Stimulated activated naive CD8-positive, alpha-beta T cell treated with anti-CD3 and anti-CD28 coated beads, Interleukin-15, Interleukin-2, amounts not matched to agents 100 ng/mL and 50 ng/mL, for 24 hours (primary cell): ENCODE data around the gene OR4D6.
"Not testable (repeated sequence)": the region's sequence is repeated elsewhere in the genome, so short reads cannot be mapped to it uniquely, and the experiment has no call there.

Experiments used
- H3K27ac Mint-ChIP-seq: one replicate; pipeline ENCODE4 v1.8.0; 2021; ENCODE audit warnings: mild to moderate bottlenecking, mixed read lengths
- H3K27me3 Mint-ChIP-seq: one replicate; pipeline ENCODE4 v1.8.0; 2021; ENCODE audit warnings: mixed read lengths
- H3K36me3 Mint-ChIP-seq: one replicate; pipeline ENCODE4 v1.8.0; 2021; ENCODE audit warnings: low read depth, mixed read lengths
- H3K4me1 Mint-ChIP-seq: one replicate; pipeline ENCODE4 v1.8.0; 2021; ENCODE audit warnings: low read depth, mixed read lengths
- H3K4me3 Mint-ChIP-seq: one replicate; pipeline ENCODE4 v1.8.0; 2021; ENCODE audit warnings: mild to moderate bottlenecking, mixed read lengths
- H3K9me3 Mint-ChIP-seq: one replicate; pipeline ENCODE4 v1.8.0; 2021; ENCODE audit warnings: mixed read lengths

Gene OR4D6

DNA sequence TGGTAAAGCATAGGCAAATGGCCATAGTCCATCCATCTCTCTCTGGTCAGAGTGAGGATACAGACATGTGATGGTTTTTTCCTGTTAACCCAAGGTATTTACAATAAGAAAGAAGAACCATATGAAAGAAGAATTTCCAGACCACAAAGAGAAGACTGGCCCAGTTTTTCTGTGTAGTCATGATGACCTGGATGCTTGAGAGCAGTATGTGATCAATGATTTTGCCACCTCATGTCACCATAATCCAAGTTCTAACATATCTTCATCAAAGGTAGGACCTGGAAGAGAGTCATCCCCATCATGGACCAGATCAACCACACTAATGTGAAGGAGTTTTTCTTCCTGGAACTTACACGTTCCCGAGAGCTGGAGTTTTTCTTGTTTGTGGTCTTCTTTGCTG is at the start of gene OR4D6:
OR4D6 (plus strand) TSS at position 301 of the 400 bp plus-strand sequence; CDS start at position 301, 0 bp downstream.
- H3K27ac Mint-ChIP-seq: no peak within 1 kb of the TSS
- no peaks in the 10 kb centered on the region for H3K9me3 Mint-ChIP-seq
- H3K27me3 Mint-ChIP-seq: peaks cover 5% of the 10 kb centered on the region
- H3K36me3 Mint-ChIP-seq: no peaks in the 10 kb centered on the region
- H3K4me1 Mint-ChIP-seq: no peaks in the 10 kb centered on the region
- no peak within 1 kb of the TSS for H3K4me3 Mint-ChIP-seq

- Mint-ChIP-seq H3K36me3 (no peaks in the 10 kb centered on the region), H3K9me3 (peaks cover 13% of the 10 kb centered on the region), H3K27me3 (peaks cover 12% of the 10 kb centered on the region), H3K4me3 (no peak overlapping the region), H3K27ac (no peak overlapping the region), H3K4me1 (peaks cover 22% of the 10 kb centered on the region)
These were observed 43.1 kb upstream of the OR4D6 start for GRCh38 chr11:59413646-59414045.

DNA sequence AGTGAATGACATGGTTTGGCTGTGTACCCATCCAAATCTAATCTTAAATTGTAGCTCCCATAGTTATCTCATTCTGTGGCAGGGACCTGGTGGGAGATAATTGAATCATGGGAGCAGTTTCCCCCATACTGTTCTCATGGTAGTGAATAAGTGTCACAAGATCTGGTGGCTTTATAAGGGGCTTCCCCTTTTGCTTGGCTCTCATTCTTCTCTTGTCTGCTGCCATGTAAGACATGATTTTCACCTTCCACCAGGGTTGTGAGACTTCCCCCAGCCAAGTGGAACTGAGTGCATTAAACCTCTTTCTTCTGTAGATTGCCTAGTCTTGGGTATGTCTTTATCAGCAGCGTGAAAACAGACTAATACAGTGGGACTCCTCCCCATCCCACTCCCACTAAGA is 41.6 kb upstream of the OR4D6 start:
- Mint-ChIP-seq H3K9me3 (peaks cover 5% of the 10 kb centered on the region), H3K36me3 (no peaks in the 10 kb centered on the region), H3K27me3 (peaks cover 12% of the 10 kb centered on the region), H3K27ac (no peak overlapping the region), H3K4me1 (peaks cover 22% of the 10 kb centered on the region), H3K4me3 (no peak overlapping the region)

DNA sequence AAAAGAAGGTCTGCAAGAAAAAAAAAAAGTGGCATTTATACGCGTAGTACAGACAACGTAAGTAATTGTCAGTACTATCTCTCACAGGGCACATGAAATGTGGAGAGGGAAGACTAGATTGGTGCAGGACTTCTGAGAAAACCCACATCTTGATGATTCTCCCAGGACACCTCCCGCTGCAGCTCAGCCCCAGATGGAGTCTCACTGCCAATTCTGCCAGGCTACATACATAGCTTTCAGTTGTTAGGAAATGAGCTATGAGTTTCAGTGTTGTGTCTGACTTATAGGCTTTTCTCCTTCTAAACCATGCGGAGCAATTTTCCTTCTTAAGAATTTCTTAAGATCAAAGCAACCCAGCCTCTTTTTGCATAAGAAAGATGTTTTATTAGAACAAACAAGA is 40.1 kb upstream of the OR4D6 start:
- H3K27ac Mint-ChIP-seq: no peak overlapping the region
- peaks cover 12% of the 10 kb centered on the region for H3K27me3 Mint-ChIP-seq
- peaks cover 22% of the 10 kb centered on the region for H3K4me1 Mint-ChIP-seq
- H3K4me3 Mint-ChIP-seq: no peak overlapping the region
- no peaks in the 10 kb centered on the region for H3K36me3 Mint-ChIP-seq
- H3K9me3 Mint-ChIP-seq: no peaks in the 10 kb centered on the region

- Mint-ChIP-seq H3K4me3 (no peak overlapping the region), H3K4me1 (peaks cover 22% of the 10 kb centered on the region), H3K27me3 (peaks cover 12% of the 10 kb centered on the region)
These were observed 39.7 kb upstream of the OR4D6 start for GRCh38 chr11:59417023-59417422.

DNA sequence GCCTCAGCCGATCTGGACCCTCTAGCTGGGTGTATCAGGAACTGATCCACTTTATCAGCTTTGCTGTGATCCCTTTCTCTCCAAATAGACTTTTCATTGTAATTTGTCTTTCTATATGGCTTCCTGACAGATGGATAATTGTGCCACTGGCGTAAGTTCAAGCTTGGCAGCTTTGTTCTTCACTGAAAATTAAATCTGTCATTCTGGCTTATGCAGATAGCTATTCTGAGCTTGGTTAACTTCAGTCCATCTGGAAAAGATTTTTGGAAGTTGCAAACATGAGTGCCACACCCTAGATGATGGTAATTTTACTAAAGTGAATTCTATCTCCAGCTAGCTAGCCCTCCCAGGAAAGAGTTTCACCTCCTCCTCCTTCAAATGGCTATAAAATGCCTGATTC is 38.6 kb upstream of the OR4D6 start:
- H3K27me3 Mint-ChIP-seq: peaks cover 12% of the 10 kb centered on the region
- H3K27ac Mint-ChIP-seq: no peak overlapping the region
- no peaks in the 10 kb centered on the region for H3K9me3 Mint-ChIP-seq
- peaks cover 22% of the 10 kb centered on the region for H3K4me1 Mint-ChIP-seq
- H3K4me3 Mint-ChIP-seq: no peak overlapping the region
- H3K36me3 Mint-ChIP-seq: no peaks in the 10 kb centered on the region

More at GRCh38 chr11:59417023-59417422, 39.7 kb upstream of the OR4D6 start:
- Mint-ChIP-seq H3K27ac (peak overlapping the region; percentile 5), H3K36me3 (no peaks in the 10 kb centered on the region), H3K9me3 (no peaks in the 10 kb centered on the region)

DNA sequence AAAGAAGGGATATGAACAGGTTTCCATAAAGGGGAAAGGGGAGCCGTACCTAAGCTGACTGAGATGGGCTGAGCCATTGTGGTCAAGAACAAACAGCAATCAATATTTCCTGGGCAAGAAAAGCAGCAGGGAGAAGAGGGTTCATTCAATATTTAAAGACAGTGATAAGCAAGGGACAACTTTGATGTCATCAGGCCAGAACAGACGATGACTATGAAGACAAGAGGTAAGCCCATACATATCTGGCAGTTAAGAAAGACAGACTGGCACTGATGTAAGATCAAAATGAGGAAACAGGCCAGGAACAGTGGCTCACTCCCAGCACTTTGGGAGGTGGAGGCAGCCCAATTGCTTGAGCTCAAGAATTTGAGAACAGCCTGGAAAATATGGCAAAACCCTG is 32.9 kb upstream of the OR4D6 start:
- H3K4me3 Mint-ChIP-seq: no peak overlapping the region

GRCh38 chr11:59425131-59425530 is 31.6 kb upstream of the OR4D6 start:
- H3K9me3 Mint-ChIP-seq: no peaks in the 10 kb centered on the region
- H3K36me3 Mint-ChIP-seq: no peaks in the 10 kb centered on the region
- no peak overlapping the region for H3K27ac Mint-ChIP-seq
- H3K4me3 Mint-ChIP-seq: no peak overlapping the region
- H3K4me1 Mint-ChIP-seq: no peaks in the 10 kb centered on the region
- H3K27me3 Mint-ChIP-seq: peaks cover 3% of the 10 kb centered on the region

More for the DNA sequence above, 32.9 kb upstream of the OR4D6 start:
- no peaks in the 10 kb centered on the region for H3K36me3 Mint-ChIP-seq
- H3K27me3 Mint-ChIP-seq: no peaks in the 10 kb centered on the region
- H3K27ac Mint-ChIP-seq: no peak overlapping the region
- no peaks in the 10 kb centered on the region for H3K4me1 Mint-ChIP-seq
- H3K9me3 Mint-ChIP-seq: no peaks in the 10 kb centered on the region

DNA sequence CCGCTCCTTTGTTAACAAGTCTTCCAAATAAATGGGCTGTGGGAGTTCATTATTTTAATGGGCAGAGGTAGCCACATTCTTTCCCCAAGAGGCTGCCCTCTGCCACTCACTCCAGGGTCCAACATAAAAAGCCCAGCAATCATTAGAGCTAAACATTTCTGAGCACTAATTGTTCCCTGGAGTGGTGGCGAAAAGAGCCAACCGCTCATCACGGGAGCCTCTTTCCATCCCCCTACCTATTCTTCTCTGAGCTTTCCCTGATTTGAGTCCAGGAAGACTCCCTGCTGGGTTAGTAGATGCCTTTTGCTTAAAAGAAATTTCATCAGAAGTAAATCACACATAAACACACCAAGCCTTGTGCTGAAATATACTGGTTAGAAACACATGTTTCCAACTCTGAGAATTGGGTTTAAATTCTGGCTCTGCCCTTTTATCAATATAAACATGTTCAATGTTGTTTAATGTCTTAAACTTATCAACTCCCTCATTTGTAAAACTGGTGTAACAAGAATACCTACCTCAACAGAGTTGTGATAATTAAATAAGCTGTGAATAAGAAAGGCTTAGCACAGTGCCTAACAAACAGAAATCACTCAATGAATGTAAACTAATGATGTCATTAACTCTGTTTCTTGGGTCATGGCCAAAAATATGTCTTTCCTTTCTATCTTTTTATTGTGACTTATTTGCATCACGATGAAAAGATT is 30.2 kb upstream of the OR4D6 start, which contains the start of gene OR5A2:
OR5A2 (minus strand) TSS at position 53 of the 707 bp plus-strand sequence. CDS start 3,460 bp downstream, outside the sequence.
- Mint-ChIP-seq H3K27ac (no peak within 1 kb of the TSS), H3K36me3 (no peaks in the 10 kb centered on the region), H3K27me3 (peaks cover 6% of the 10 kb centered on the region), H3K9me3 (no peaks in the 10 kb centered on the region), H3K4me3 (no peak within 1 kb of the TSS), H3K4me1 (no peaks in the 10 kb centered on the region)

- no peaks in the 10 kb centered on the region for H3K9me3 Mint-ChIP-seq
- no peaks in the 10 kb centered on the region for H3K4me1 Mint-ChIP-seq
- H3K27me3 Mint-ChIP-seq: peaks cover 6% of the 10 kb centered on the region
- no peaks in the 10 kb centered on the region for H3K36me3 Mint-ChIP-seq
- H3K4me3 Mint-ChIP-seq: no peak overlapping the region
- H3K27ac Mint-ChIP-seq: no peak overlapping the region
These were observed 29.7 kb upstream of the OR4D6 start for GRCh38 chr11:59427068-59427382.

DNA sequence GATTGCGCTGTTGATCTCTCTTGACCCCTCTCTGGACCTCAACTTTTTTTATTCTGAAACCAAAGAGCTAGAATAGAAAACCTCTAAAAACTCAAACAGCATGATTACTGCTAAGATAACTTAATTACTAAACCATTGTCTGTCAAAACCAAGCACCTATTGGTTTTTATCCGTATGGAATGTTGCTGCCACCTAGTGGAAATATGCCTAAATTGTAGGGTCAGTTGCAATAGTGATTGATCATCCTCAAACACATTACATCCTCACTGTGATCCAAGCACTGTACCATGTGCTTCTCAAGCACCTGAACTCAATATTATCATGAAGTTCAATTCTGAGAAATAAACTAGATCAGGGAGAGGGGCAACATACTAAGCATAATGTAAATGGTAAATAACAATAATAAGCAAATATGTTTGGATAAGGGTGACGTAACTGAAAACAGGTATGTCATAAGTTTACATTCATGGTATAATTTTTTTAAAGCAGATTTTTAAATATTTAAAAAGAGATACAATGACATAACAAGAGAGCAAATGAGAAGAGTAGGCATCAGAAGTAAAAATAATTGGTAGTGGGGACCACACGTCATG is 26.7 kb upstream of the OR4D6 start:
- Mint-ChIP-seq H3K27ac (no peak overlapping the region), H3K9me3 (no peaks in the 10 kb centered on the region), H3K27me3 (peaks cover 6% of the 10 kb centered on the region)

GRCh38 chr11:59436169-59436568 is 20.6 kb upstream of the OR4D6 start, which contains the start of gene OR5A1:
TSS of gene OR5A1 (plus strand) at chr11:59436469. CDS start at chr11:59443169, 6,700 bp downstream.
- H3K9me3 Mint-ChIP-seq: no peaks in the 10 kb centered on the region
- no peak within 1 kb of the TSS for H3K27ac Mint-ChIP-seq
- no peaks in the 10 kb centered on the region for H3K27me3 Mint-ChIP-seq
- H3K4me1 Mint-ChIP-seq: no peaks in the 10 kb centered on the region
- no peaks in the 10 kb centered on the region for H3K36me3 Mint-ChIP-seq
- H3K4me3 Mint-ChIP-seq: no peak within 1 kb of the TSS

More for the DNA sequence above, 26.7 kb upstream of the OR4D6 start:
- Mint-ChIP-seq H3K4me1 (no peaks in the 10 kb centered on the region), H3K4me3 (no peak overlapping the region), H3K36me3 (no peaks in the 10 kb centered on the region)

DNA sequence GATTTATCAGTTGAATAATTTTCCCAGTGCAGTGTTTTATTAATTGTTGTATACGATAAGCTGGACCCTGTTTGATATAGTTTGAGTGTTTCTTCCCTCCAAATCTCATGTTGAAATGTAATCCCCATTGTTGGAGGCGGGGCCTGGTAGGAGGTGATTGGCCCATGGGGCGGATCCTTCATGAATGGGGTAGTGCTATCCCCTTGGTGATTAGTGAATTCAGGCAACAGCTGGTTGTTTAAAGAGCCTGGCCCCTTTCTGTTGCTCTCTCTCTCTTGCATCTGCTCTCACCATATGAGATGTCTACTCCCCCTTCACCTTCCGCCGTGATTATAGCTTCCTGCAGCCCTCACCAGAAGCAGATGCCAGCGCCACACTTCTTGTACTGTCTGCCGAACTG is 19.0 kb upstream of the OR4D6 start:
- Mint-ChIP-seq H3K27ac (no peak overlapping the region), H3K27me3 (peaks cover 4% of the 10 kb centered on the region), H3K9me3 (no peaks in the 10 kb centered on the region), H3K4me1 (no peaks in the 10 kb centered on the region), H3K36me3 (no peaks in the 10 kb centered on the region), H3K4me3 (no peak overlapping the region)

DNA sequence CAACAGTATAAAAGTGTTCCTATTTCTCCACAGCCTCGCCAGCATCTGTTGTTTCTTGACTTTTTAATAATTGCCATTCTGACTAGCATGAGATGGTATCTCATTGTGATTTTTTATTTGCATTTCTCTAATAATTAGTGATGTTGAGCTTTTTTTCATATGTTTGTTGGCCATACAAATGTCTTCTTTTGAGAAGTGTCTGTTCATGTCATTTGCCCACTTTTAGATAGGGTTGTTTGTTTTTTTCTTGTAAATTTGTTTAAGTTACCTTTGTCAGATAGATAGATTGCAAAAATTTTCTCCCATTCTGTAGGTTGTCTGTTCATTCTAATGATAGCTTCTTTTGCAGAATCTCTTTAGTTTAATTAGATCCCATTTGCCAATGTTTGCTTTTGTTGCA is 11.1 kb upstream of the OR4D6 start:
- H3K4me3 Mint-ChIP-seq, H3K27me3 Mint-ChIP-seq, H3K4me1 Mint-ChIP-seq, H3K9me3 Mint-ChIP-seq, H3K27ac Mint-ChIP-seq, H3K36me3 Mint-ChIP-seq: not testable (repeated sequence)

- Mint-ChIP-seq H3K36me3 (no peaks in the 10 kb centered on the region), H3K4me1 (no peaks in the 10 kb centered on the region), H3K9me3 (peaks cover 6% of the 10 kb centered on the region), H3K27ac (no peak overlapping the region), H3K4me3 (no peak overlapping the region), H3K27me3 (peaks cover 5% of the 10 kb centered on the region)
These were observed 8.3 kb upstream of the OR4D6 start for GRCh38 chr11:59448484-59448883.

GRCh38 chr11:59459916-59460315 is 3.2 kb downstream of the OR4D6 start:
- no peaks in the 10 kb centered on the region for H3K9me3 Mint-ChIP-seq
- no peak overlapping the region for H3K4me3 Mint-ChIP-seq
- no peaks in the 10 kb centered on the region for H3K4me1 Mint-ChIP-seq
- no peak overlapping the region for H3K27ac Mint-ChIP-seq
- H3K27me3 Mint-ChIP-seq: peaks cover 5% of the 10 kb centered on the region
- H3K36me3 Mint-ChIP-seq: no peaks in the 10 kb centered on the region
